Activated CD8-positive, alpha-beta T cell treated with anti-CD3 and anti-CD28 coated beads for 36 hours (primary cell): ENCODE measurements around the gene FAM184B. TPM values are rescaled to one million over a fixed set of nuclear protein-coding genes. Genes with fewer than 3 reads are reported as not detected.

ENCODE experiments used
- ATAC-seq: fragments of 200-7000 bp; cut with Tn5 transposase; one replicate; pipeline ENCODE4 v1.10.0; 2021; ENCODE audit warnings: mild to moderate bottlenecking, moderate library complexity
- CTCF ChIA-PET: fragments of 350-600 bp; sonication (Branson Sonifier 250); formaldehyde crosslinking; loops from one replicate; lab custom pipeline; 2021; ENCODE audit warnings: antibody characterized with exemption; lab: Charles Lee
- POLR2A ChIA-PET: fragments of 350-600 bp; sonication (Branson Sonifier 250); formaldehyde crosslinking; loops from one replicate; lab custom pipeline; 2021; ENCODE audit warnings: antibody characterized with exemption; lab: Charles Lee
- DNase-seq: peaks from one replicate; pipeline ENCODE4 v3.0.0-alpha.2; 2020
- H3K27ac Mint-ChIP-seq: one replicate; pipeline ENCODE4 v1.8.0; 2021; ENCODE audit warnings: mild to moderate bottlenecking, mixed read lengths
- H3K27me3 Mint-ChIP-seq: one replicate; pipeline ENCODE4 v1.8.0; 2021; ENCODE audit warnings: mixed read lengths
- H3K36me3 Mint-ChIP-seq: one replicate; pipeline ENCODE4 v1.8.0; 2021; ENCODE audit warnings: low read depth, mixed read lengths
- H3K4me1 Mint-ChIP-seq: one replicate; pipeline ENCODE4 v1.8.0; 2021; ENCODE audit warnings: low read depth, mixed read lengths
- H3K4me3 Mint-ChIP-seq: one replicate; pipeline ENCODE4 v1.8.0; 2021; ENCODE audit warnings: mild to moderate bottlenecking, moderate library complexity, mixed read lengths
- H3K9me3 Mint-ChIP-seq: one replicate; pipeline ENCODE4 v1.8.0; 2021; ENCODE audit warnings: mixed read lengths
- CTCF ChIP-seq: fragments of 200-600 bp; IDR thresholded peaks from one replicate; pipeline ENCODE4 v1.8.0; 2022; ENCODE audit warnings: antibody characterized with exemption, mild to moderate bottlenecking
- intact Hi-C: fragments of 100-400 bp; cut with micrococcal nuclease; formaldehyde crosslinking; loops from one replicate; pipeline ENCODE4 v1.10.0; 2022
- total RNA-seq, 2 experiments: library from RNA; stranded (reverse); gene quantifications; one replicate each; pipeline ENCODE4 v1.2.3, GENCODE V29; 2021

Gene FAM184B
- total RNA-seq, 2 experiments from 2014 or later: 0.05 TPM; not detected in 1

GRCh38 chr4:17810260-17811077, 29.0 kb upstream of the FAM184B start, which contains the start of the genes DCAF16 and NCAPG:
Gene DCAF16, minus strand, starts transcription at chr4:17810757. Its CDS starts 6,616 bp downstream, at chr4:17804141.
Gene NCAPG, plus strand, starts transcription at chr4:17810979. Its CDS starts 99 bp downstream, at chr4:17811078.
- ChIA-PET POLR2A (interaction anchor here (0.6 to 1.8 kb wide), 12 partner anchors 9 to 247 kb away, joined by 3 to 11 read pairs (median 3); partner anchors contain the start of genes LAP3 and MED28), CTCF (interaction anchor here (1.0 to 5.2 kb wide), 5 partner anchors 11 to 262 kb away, joined by 3 to 35 read pairs (median 3); no protein-coding TSS in a partner anchor)
- Mint-ChIP-seq H3K4me1 (peaks cover 45% of the 10 kb centered on the region), H3K27ac (peak within 1 kb of the TSS; percentile 99), H3K36me3 (peaks cover 57% of the 10 kb centered on the region), H3K4me3 (peak within 1 kb of the TSS; percentile 94), H3K9me3 (no peaks in the 10 kb centered on the region), H3K27me3 (peaks cover 2% of the 10 kb centered on the region)
- peak; percentile 100 for DNase-seq
- intact Hi-C loops: loop anchor here (5.0 kb wide), 1 partner anchor 212 kb away; the partner anchor contains the start of gene LCORL
- ATAC-seq: peak; percentile 93
- TF ChIP-seq CTCF: no peak

GRCh38 chr4:17809667-17810066, 28.2 kb upstream of the FAM184B start:
- CTCF ChIA-PET: interaction anchor here (1.0 to 5.2 kb wide), 4 partner anchors 12 to 261 kb away, joined by 3 to 35 read pairs (median 3); no protein-coding TSS in a partner anchor
- POLR2A ChIA-PET: interaction anchor here (0.6 to 1.8 kb wide), 6 partner anchors 11 to 233 kb away, joined by 3 to 11 read pairs (median 4); partner anchors contain the start of genes LAP3 and MED28
- DNase-seq: peak; percentile 49
- peaks cover 52% of the 10 kb centered on the region for H3K36me3 Mint-ChIP-seq
- H3K4me1 Mint-ChIP-seq: peaks cover 49% of the 10 kb centered on the region
- peak overlapping the region; percentile 99 for H3K27ac Mint-ChIP-seq
- peak overlapping the region; percentile 94 for H3K4me3 Mint-ChIP-seq
- TF ChIP-seq CTCF: no peak
- no peak for ATAC-seq
- H3K9me3 Mint-ChIP-seq: no peaks in the 10 kb centered on the region
- H3K27me3 Mint-ChIP-seq: peaks cover 2% of the 10 kb centered on the region
- intact Hi-C loops: loop anchor here (2.0 to 10.0 kb wide), 4 partner anchors 175 to 261 kb away; partner anchors contain the start of genes LAP3 and LCORL

- peaks cover 44% of the 10 kb centered on the region for H3K4me1 Mint-ChIP-seq
These were observed 26.0 kb upstream of the FAM184B start for GRCh38 chr4:17807446-17807845.

GRCh38 chr4:17805580-17806155, 24.2 kb upstream of the FAM184B start:
- intact Hi-C loops: loop anchor here (10.0 kb wide), 2 partner anchors 171 to 231 kb away; partner anchors contain the start of gene LAP3
- ChIA-PET POLR2A (interaction anchor here (0.6 to 1.0 kb wide), 2 partner anchors 191 to 200 kb away, joined by 3 read pairs; partner anchors contain the start of gene MED28), CTCF (interaction anchor here (2.4 to 2.8 kb wide), 2 partner anchors 11 to 257 kb away, joined by 12 read pairs; no protein-coding TSS in a partner anchor)

More at GRCh38 chr4:17807446-17807845, 26.0 kb upstream of the FAM184B start:
- TF ChIP-seq CTCF: no peak
- Mint-ChIP-seq H3K27me3 (peaks cover 2% of the 10 kb centered on the region), H3K36me3 (peaks cover 59% of the 10 kb centered on the region), H3K9me3 (no peaks in the 10 kb centered on the region), H3K4me3 (peak overlapping the region; percentile 94), H3K27ac (no peak overlapping the region)
- ATAC-seq (no peak), DNase-seq (no peak)
- intact Hi-C loops: loop anchor here (10.0 kb wide), 2 partner anchors 173 to 233 kb away; partner anchors contain the start of gene LAP3
- ChIA-PET CTCF (interaction anchor here (1.3 to 5.2 kb wide), 4 partner anchors 10 to 259 kb away, joined by 3 to 35 read pairs (median 8); no protein-coding TSS in a partner anchor), POLR2A (no interaction called here)

More at GRCh38 chr4:17805580-17806155, 24.2 kb upstream of the FAM184B start:
- DNase-seq: no peak
- no peak for ATAC-seq
- Mint-ChIP-seq H3K9me3 (no peaks in the 10 kb centered on the region), H3K27ac (peak overlapping the region; percentile 55), H3K4me3 (no peak overlapping the region), H3K4me1 (peaks cover 43% of the 10 kb centered on the region), H3K36me3 (peaks cover 55% of the 10 kb centered on the region), H3K27me3 (no peaks in the 10 kb centered on the region)
- TF ChIP-seq CTCF: no peak
